Endothelial cell (in vitro differentiated cells): ENCODE results near the gene SIX2. TPM values are rescaled to one million over a fixed set of nuclear protein-coding genes. Genes with fewer than 3 reads are reported as not detected.

Source experiments
- DNase-seq: peaks from one replicate; pipeline ENCODE4 v3.0.0; 2021; ENCODE audit warnings: low spot score
- H3K27ac Mint-ChIP-seq: one replicate; pipeline ENCODE4 v1.8.0; 2021; ENCODE audit warnings: mixed read lengths, inconsistent platforms; ENCODE audit not compliant: unreplicated experiment
- H3K27me3 Mint-ChIP-seq: one replicate; pipeline ENCODE4 v1.8.0; 2021; ENCODE audit warnings: mild to moderate bottlenecking, moderate library complexity, mixed read lengths, inconsistent platforms; ENCODE audit not compliant: unreplicated experiment
- H3K36me3 Mint-ChIP-seq: one replicate; pipeline ENCODE4 v1.8.0; 2021; ENCODE audit warnings: mild to moderate bottlenecking, low read depth, mixed read lengths, inconsistent platforms; ENCODE audit not compliant: unreplicated experiment
- H3K4me1 Mint-ChIP-seq: one replicate; pipeline ENCODE4 v1.8.0; 2021; ENCODE audit warnings: mild to moderate bottlenecking, mixed read lengths, inconsistent platforms; ENCODE audit not compliant: unreplicated experiment
- H3K4me3 Mint-ChIP-seq: one replicate; pipeline ENCODE4 v1.8.0; 2021; ENCODE audit warnings: mild to moderate bottlenecking, mixed read lengths, inconsistent platforms; ENCODE audit not compliant: unreplicated experiment
- H3K9me3 Mint-ChIP-seq: one replicate; pipeline ENCODE4 v1.8.0; 2021; ENCODE audit warnings: mixed read lengths, inconsistent platforms; ENCODE audit not compliant: unreplicated experiment
- CTCF ChIP-seq: fragments of 200-600 bp; sonication (generic); IDR thresholded peaks from one replicate; pipeline ENCODE4 v1.5.0; 2021; ENCODE audit warnings: antibody characterized with exemption; ENCODE audit not compliant: unreplicated experiment
- total RNA-seq: library from RNA; stranded (reverse); fragmentation: NEBNext Ultra II Directional; extraction: Animal tissue kit (Norgen Biotek cat#: 25700); gene quantifications from one replicate; pipeline ENCODE4 v1.2.1, GENCODE V29; 2021; ENCODE audit not compliant: unreplicated experiment

Gene SIX2
- total RNA-seq, 1 donor from 2014 or later, result 2.0 TPM

- Mint-ChIP-seq H3K27ac (no peak overlapping the region), H3K9me3 (no peaks in the 10 kb centered on the region), H3K27me3 (peaks cover 23% of the 10 kb centered on the region), H3K36me3 (no peaks in the 10 kb centered on the region), H3K4me3 (no peak overlapping the region), H3K4me1 (peaks cover 12% of the 10 kb centered on the region)
- no peak for DNase-seq
- TF ChIP-seq CTCF, result no peak
Measured at GRCh38 chr2:44959855-44960254, 49.4 kb downstream of the SIX2 start.

- no peak for DNase-seq
- H3K9me3 Mint-ChIP-seq, result no peaks in the 10 kb centered on the region
- no peak for TF ChIP-seq CTCF
- peaks cover 37% of the 10 kb centered on the region for H3K27me3 Mint-ChIP-seq
- no peak overlapping the region for H3K4me3 Mint-ChIP-seq
- H3K4me1 Mint-ChIP-seq, result peaks cover 15% of the 10 kb centered on the region
- no peak overlapping the region for H3K27ac Mint-ChIP-seq
- no peaks in the 10 kb centered on the region for H3K36me3 Mint-ChIP-seq
Measured at GRCh38 chr2:44957656-44958327, 51.5 kb downstream of the SIX2 start.

- H3K9me3 Mint-ChIP-seq, result no peaks in the 10 kb centered on the region
- no peak overlapping the region for H3K27ac Mint-ChIP-seq
- peaks cover 37% of the 10 kb centered on the region for H3K27me3 Mint-ChIP-seq
Measured at GRCh38 chr2:44956843-44957242, 52.4 kb downstream of the SIX2 start.

GRCh38 chr2:44955593-44956392 lies 53.5 kb downstream of the SIX2 start:
- no peak overlapping the region for H3K27ac Mint-ChIP-seq
- DNase-seq, result peak; percentile 94
- no peaks in the 10 kb centered on the region for H3K36me3 Mint-ChIP-seq
- H3K27me3 Mint-ChIP-seq, result peaks cover 45% of the 10 kb centered on the region
- peak; percentile 79 for TF ChIP-seq CTCF
- peaks cover 16% of the 10 kb centered on the region for H3K4me1 Mint-ChIP-seq
- no peaks in the 10 kb centered on the region for H3K9me3 Mint-ChIP-seq
- no peak overlapping the region for H3K4me3 Mint-ChIP-seq

More at GRCh38 chr2:44956843-44957242, 52.4 kb downstream of the SIX2 start:
- no peak for TF ChIP-seq CTCF
- DNase-seq, result no peak
- Mint-ChIP-seq H3K4me1 (peaks cover 16% of the 10 kb centered on the region), H3K36me3 (no peaks in the 10 kb centered on the region), H3K4me3 (no peak overlapping the region)

Other genes starting within 250 kb of the SIX2 start
- not detected for gene SIX3, start 67.8 kb downstream of the SIX2 start, total RNA-seq